Measurements from ENCODE around the gene PNMT.

Gene PNMT

DNA sequence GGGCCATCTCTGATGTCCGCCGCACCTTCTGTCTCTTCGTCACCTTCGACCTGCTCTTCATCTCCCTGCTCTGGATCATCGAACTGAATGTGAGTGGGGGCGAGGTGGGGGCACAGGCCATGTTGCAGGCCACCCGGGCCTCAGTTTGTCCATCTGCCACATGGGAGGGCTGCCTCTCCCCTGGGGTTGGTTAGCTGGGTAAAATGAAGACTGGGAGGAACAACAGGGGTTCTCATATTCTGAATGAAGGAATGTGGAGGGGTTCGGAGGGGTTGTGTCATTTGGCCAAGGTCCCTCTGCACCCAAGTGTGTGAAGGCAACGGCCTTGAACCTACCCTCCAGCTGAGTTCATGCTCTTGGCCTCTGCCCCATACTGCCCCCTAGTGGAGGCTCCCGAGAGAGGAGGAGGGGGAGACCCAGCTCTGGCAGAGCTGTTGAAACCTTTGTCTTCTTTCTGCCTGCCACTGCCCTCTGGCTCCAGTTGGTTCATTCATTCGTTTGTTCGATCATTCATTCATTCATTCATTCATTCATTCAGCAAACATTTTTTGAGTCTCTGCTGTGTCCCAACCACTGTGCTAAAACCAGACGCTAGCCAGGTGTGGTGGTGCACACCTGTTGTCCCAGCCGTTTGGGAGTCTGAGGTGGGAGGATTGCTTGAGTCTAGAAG is 14.5 kb upstream of the PNMT start:
- peak; percentile 26 to 51 for DNase-seq

DNA sequence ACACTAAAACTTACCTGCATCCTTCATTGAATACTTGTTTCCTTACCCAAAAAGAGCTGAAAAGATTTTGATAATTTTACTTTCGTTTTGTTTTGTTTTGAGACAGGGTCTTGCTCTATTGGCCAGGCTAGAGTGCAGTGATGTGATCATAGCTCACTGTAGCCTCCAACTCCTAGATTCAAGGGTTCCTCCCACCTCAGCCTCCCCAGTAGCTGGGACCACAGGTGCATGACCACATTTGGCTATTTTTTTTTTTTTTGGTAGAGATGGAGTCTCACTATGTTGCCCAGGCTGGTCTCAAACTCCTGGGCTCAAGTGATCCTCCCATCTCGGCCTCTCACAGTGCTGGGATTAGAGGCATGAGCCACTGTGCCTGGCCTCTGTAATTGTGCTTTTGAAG is 13.1 kb upstream of the PNMT start:
- no peak for DNase-seq

DNA sequence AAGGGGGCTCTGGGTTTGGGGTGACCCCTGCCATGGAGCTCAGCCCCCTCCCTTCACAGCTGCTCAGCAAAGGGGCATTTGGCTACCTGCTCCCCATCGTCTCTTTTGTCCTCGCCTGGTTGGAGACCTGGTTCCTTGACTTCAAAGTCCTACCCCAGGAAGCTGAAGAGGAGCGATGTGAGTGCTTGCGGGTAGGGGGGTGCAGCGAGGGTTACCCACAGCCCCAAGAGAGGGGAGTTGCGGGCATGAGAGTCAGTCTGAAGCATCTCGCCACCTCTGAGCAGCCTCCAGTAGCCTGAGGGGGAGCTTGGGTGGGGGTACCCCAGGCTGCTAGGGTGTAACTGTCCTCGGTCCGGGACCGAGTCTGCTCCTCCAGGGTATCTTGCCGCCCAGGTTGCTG is 9.9 kb upstream of the PNMT start:
- DNase-seq, result no peak

DNA sequence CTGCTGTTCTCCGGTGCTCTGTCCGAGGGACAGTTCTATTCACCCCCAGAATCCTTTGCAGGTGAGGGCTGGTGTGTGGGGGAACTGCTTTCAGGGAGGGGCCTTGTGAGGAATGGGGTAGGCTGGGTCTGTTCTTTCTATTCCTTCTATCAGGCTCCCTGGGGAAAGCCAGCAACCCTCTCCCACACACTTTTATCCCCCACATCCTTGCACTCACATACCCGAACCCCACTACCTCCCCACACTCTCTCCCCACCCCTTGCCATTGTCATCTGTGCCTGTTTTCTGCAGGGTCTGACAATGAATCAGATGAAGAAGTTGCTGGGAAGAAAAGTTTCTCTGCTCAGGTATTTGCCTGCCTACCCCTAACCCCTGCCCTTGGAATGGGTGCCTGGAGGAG is 9.5 kb upstream of the PNMT start:
- DNase-seq, result no peak

DNA sequence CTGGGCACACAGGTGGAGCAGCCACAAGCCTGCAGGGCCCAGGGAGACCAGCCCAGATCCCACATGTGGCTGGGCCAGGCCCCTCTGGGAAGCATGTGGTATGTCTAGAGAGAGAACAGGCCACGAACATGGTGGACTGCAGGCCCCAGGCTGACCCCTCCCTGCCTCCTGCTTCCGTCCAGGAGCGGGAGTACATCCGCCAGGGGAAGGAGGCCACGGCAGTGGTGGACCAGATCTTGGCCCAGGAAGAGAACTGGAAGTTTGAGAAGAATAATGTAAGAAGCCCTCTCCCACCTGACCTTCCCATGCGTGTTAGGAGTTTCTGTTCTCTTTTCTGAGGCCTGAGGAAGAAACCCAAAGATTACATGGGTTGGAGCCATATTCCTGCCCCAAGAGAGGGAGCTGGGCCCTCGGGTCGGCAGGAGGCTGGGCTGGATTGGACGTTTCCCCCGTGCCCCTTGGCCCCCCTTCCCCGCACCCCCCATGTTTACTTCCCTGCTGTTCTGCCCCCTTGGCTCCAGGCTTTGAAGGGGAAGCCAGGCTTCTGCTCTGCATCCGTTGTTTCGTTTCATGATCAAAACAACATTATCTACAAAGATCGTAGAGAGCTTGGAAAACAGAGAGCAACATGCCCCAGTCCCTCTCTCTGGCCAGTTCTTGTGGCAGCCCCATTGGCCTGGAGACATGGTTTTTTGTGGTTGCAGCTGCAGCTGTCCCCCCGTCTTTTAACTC is 8.8 kb upstream of the PNMT start:
- no peak for DNase-seq

DNA sequence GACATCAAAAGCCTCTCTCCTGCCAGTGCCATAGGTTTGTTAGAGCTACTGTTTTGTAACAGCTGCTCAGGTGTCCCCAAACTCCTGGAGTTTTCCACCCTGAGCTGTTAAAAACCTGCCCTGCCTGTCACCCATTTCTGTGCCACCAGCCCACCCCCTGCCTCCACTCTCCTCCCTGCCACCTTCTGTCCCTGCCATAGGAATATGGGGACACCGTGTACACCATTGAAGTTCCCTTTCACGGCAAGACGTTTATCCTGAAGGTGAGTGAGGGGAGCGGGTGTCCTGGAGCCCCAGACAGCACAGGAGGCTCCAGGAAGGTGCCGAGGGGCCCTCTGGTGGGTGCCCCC is 8.3 kb upstream of the PNMT start:
- DNase-seq, result no peak

DNA sequence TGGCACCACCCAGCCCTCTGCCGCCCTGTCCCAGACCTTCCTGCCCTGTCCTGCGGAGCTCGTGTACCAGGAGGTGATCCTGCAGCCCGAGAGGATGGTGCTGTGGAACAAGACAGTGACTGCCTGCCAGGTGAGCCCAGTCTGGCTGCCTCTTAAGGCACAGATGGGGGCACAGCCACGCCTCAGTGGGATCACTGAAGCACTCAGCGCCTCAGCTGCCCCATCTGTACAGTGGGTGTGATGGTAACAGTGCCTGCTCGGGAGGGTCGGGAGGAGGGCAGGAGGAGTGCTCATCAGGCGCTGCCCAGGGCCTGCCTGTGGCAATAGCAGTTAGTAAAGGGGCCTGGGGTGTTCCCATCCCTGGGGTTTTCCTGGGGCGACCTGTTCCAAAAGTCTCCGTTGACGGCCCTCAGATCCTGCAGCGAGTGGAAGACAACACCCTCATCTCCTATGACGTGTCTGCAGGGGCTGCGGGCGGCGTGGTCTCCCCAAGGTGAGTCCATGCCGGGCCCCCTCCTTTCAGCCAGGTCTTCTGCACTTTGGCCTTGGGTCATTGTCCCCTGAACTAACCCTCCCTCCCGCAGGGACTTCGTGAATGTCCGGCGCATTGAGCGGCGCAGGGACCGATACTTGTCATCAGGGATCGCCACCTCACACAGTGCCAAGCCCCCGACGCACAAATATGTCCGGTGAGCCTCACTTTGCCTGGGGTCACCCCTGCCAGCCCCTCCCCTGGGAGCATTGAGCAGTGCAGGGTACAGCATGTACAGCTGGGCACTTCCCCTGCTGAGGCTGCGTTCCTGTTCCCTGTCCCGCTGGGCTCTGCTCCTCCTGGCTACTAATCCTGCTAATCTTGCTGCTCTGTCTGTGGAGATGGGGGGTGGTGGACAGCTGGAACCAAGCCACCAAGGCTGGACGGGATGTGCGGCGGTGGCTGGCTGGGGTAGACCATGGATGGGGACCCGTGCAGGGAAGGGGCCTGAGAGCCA is 7.6 kb upstream of the PNMT start:
- DNase-seq, result no peak

DNA sequence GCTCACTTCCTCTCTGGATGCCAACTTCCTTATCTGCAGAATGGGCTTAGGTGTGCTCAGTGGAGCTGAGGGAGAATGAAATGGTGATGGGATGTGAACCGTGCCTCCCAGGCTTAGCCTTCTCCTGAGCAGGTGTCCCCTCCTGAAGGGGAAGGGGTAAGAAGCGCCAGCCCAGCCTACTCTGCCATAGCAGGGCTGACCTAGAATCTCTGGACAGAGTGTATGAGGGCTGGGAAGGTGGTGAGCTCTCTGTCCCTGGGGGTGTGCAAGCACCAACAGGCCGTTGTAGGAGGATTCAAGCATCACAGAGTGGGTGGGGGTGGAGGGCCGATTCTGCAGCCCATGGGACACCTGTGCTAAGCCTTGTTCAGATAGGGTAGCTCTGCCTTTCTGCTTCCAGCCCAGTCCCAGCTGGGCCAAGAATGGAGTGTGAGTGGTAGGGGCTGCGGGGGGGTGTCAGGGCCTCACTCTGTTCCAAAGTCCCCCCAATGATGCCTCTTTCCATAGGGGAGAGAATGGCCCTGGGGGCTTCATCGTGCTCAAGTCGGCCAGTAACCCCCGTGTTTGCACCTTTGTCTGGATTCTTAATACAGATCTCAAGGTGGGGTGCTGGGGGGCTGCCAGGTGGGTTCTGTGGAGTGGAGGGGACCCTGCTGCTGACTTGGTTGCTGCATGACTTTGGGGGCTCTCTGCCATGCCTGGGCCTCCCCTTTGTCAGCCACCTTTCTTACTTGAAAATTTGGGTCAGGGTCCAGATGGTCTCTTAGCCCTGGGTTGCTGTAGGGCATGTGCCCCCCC is 6.3 kb upstream of the PNMT start:
- DNase-seq, result no peak

DNA sequence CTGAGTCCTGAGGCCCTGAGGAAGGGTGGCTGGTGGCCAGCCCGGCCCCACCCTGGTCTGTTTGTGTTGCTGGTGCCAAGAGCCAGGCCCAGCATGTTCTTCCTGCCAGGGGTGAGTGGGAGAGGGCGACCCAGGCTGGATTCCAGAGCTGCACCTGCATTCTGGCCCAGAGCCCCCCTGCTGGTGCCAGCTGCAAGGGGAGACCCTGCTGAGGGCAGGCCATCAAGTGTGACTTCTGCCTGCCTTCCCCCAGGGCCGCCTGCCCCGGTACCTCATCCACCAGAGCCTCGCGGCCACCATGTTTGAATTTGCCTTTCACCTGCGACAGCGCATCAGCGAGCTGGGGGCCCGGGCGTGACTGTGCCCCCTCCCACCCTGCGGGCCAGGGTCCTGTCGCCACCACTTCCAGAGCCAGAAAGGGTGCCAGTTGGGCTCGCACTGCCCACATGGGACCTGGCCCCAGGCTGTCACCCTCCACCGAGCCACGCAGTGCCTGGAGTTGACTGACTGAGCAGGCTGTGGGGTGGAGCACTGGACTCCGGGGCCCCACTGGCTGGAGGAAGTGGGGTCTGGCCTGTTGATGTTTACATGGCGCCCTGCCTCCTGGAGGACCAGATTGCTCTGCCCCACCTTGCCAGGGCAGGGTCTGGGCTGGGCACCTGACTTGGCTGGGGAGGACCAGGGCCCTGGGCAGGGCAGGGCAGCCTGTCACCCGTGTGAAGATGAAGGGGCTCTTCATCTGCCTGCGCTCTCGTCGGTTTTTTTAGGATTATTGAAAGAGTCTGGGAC is 5.5 kb upstream of the PNMT start:
- no peak for DNase-seq

DNA sequence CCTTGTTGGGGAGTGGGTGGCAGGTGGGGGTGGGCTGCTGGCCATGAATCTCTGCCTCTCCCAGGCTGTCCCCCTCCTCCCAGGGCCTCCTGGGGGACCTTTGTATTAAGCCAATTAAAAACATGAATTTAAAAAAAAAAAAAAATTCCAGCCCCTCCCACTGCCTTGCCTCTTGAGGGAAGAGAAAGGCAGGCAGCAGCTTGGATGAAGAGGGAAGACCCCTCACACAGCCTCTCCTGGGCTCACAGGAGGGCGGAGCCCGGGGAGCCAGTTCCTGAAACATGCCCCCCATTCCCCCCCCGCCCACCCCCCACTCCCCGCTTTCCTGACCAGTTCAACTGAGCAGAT is 4.9 kb upstream of the PNMT start:
- no peak for DNase-seq

DNA sequence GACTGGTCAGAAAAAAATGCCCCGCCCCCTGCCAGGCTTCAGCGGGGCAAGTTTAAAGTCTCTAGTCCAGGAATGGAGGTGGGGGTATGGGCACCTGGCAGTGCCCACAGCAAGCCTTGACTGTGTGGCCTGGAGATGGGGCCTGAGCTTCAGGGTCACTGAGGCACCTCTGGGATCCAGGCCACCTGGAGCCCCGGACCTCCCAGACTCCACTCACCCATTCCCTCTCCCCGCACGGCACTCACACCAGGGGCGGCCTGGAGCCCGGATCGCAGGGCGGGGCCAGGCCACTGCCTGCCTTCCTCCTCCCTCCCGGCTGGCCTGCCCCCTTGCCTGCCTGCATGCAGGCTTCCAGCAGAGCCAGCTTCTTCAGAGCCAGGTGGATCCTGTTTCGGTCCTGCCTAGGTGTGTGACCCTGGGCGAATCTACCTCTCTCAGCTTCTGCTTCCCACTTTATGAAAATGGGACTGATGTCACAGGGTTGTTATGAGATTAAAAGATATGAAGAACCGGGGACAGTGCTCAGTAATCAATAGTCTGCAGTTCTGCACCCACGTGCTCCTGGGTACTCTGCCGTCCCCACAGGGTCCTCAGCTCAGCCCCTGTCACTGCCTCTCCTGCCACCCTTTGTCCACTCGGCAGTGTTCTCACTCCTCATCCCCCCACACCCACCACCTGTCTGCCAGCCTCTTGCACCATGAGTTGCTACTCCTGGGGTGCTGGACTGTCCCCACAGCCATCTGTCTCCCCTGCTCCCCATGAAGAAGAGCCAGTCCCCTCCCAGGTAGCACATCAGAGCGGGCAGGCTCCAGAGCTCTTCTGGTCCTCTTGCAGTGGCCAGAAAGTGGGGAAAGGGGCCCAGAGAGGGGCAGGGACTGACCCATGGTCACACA is 4.3 kb upstream of the PNMT start:
- DNase-seq, result peak in 1 of 2 experiments; percentile 49

DNA sequence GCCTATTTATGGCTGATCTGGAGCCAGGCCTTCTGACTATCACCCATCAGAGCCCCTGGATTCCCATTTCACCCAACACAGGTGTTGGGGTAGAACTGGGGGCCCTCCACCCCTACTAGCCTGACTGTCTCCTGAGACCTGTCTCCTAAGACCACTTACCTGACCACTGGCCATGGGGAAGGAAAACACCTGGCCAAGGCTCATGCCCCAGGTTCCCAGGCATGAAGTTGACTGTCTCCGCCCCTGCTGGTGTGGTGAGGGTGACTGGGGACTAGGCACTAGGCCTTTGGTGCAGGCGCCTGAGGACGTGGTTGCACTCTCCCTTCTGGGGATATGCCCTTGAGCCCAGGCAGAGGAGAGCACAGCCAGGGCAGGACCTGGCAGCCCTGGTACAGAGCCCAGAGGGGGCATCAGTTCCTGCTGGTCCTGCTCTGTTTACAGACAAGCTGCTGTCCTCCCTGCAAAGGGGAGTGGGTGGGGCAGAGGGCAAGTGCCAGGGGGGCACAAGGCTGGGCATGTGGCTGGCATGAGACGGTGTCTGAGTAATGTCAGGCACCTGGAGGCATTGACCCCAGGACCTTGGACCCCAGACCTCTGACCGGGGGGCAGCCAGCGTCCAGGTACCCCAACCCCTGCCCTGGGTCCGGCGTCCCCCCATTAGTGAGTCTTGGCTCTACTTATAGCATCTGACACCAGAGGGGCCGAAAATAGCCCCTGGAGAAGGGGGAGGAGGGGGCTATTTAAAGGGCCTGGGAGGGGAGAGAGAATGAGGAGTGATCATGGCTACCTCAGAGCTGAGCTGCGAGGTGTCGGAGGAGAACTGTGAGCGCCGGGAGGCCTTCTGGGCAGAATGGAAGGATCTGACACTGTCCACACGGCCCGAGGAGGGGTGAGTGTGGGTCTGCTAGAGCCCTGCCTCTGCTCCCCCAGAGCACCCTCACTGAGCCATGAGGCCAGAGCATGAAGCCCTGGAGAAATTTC is 3.4 kb upstream of the PNMT start, which contains the start of gene TCAP:
Gene TCAP (plus strand): TSS at position 769 of the 981 bp plus-strand sequence. CDS start 11 bp downstream, at position 780.
- DNase-seq, result no peak

DNA sequence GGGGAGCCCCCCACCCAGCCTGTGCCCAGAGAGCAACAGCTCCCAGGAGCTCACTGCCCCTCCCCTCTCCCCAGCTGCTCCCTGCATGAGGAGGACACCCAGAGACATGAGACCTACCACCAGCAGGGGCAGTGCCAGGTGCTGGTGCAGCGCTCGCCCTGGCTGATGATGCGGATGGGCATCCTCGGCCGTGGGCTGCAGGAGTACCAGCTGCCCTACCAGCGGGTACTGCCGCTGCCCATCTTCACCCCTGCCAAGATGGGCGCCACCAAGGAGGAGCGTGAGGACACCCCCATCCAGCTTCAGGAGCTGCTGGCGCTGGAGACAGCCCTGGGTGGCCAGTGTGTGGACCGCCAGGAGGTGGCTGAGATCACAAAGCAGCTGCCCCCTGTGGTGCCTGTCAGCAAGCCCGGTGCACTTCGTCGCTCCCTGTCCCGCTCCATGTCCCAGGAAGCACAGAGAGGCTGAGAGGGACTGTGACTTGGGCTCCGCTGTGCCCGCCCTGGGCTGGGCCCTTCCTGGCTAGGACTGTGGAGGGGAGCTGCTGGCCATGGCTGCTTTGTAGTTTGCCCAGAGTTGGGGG is 2.5 kb upstream of the PNMT start:
- DNase-seq, result peak in 1 of 2 experiments; percentile 55

DNA sequence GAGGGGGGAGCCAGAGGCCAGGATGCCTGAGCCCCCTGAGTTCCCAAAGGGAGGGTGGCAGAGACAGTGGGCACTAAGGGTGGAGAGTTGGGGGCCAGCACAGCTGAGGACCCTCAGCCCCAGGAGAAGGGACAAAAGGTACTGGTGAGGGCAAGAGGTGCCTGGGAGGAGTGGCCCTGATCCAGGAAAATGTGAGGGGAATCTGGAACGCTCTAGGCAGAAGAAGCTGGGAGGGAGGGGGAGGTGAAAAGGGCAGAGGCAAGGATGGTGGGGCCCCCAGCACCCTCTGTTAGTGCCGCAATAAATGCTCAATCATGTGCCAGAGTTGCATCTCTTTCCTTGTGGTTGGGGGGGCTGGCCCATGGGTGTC is 2.0 kb upstream of the PNMT start:
- peak in 1 of 2 experiments; percentile 22 for DNase-seq

DNA sequence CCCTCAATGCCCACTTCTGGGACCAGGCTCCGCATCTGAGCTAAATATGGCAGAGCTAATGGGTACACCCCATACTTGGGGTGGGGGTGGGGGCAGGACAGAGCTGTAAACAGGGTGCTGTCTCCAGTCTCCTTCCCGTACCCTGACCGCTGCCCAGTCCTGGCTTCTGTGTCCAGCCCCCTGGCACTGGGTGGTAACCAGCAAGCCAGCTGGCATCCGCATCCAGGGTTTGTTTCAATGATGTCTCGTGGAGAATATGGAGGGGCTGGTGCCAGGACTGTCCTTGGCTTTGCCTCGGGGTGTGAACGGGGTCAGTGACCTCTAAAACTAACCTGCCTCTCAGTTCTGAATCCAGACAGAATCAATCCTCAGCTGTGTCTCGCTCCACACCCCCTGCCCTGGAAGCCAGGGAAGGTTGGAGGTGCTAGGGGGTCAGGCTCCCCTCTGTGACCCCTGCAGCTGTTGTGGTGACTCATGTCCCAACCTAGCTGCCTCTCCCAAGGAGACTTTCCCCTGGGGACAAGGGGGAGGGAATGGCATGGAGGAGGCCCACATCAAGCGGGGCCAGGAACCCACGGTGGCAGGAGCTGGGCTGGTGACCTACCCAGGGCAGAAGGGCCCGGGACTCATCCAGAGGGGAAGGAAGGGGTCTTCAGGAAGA is 1.5 kb upstream of the PNMT start:
- DNase-seq, result no peak

DNA sequence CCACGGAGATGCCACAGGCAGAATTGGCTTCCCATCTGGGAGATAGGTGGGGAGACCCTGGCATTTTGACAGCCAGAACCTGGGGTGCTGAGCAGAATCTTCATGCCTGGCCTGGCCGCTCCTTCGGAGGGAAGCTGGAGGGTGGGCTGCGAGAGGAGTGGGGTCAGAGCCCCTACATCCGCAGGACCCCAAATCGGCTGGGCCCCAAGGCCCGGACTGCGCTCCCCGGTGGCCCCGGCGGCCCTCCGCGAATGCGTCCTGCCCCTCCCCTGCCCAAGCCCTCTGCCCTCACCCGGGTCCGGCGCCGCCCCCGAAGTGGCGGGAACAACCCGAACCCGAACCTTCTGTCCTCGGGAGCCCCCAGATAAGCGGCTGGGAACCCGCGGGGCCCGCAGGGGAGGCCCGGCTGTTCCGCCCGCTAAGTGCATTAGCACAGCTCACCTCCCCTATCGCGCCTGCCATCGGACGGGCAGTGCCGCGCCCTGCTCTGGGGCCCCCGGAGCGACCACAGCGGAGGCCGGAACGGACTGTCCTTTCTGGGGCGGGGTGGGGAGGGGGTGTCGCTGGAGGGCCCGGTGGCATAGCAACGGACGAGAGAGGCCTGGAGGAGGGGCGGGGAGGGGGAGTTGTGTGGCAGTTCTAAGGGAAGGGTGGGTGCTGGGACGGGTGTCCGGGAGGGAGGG is 850 bp upstream of the PNMT start:
- peak in 1 of 2 experiments; percentile 20 for DNase-seq

DNA sequence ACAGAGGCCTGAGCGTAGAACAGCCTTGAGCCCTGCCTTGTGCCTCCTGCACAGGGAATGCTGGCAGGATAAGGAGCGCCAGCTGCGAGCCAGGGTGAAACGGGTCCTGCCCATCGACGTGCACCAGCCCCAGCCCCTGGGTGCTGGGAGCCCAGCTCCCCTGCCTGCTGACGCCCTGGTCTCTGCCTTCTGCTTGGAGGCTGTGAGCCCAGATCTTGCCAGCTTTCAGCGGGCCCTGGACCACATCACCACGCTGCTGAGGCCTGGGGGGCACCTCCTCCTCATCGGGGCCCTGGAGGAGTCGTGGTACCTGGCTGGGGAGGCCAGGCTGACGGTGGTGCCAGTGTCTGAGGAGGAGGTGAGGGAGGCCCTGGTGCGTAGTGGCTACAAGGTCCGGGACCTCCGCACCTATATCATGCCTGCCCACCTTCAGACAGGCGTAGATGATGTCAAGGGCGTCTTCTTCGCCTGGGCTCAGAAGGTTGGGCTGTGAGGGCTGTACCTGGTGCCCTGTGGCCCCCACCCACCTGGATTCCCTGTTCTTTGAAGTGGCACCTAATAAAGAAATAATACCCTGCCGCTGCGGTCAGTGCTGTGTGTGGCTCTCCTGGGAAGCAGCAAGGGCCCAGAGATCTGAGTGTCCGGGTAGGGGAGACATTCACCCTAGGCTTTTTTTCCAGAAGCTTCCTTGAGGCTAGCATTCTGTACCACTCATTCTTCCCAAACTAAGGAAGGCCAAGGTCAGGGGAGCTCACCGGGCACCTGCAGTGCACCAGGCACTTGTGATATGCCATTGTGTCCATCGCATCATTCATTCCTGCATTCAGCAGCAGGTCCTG is 1.9 kb downstream of the PNMT start:
- no peak for DNase-seq
